ENCODE measurements around the gene ZSCAN31. TPM values are rescaled to one million over a fixed set of nuclear protein-coding genes. Genes with fewer than 3 reads are reported as not detected.

The ZSCAN31 gene
- total and polyA plus RNA-seq, 2 donors (not counting 3 experiments of a cell fraction or from before 2014, with no cell fraction given): 12.9 to 23.0 TPM

DNA sequence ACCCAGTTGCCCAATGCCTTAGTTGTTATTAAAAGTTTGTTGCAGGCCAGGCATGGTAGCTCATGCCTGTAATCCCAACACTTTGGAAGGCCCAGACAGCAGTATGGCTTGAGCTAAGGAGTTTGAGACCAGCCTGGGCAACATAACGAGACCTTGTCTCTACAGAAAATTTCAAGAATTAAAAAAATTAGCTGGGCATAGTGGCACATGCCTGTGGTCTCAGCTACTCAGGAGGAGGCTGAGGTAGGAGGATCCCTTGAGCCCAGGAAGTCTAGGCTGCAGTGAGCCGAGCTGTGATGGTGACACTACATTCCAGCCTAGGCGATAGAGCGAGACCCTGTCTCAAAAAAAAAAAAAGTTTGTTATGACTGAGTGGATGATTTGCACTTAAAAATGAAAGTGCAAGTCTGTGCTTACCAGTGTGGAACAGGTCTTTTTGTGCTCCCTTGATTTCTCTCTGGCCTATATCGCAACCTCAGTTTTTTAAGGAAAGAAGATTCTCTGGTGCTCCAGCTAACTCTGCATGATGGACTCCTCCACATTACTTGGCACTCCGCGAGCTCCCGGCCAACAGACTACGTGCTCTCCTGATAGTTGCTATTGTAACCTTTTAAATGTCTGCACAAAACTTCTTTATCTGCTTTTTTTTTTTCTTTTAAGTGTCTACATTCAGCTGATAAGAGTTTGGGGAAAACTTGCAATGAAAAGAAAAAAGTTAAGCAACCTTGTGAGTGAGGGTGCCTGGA, 35.9 kb upstream of the ZSCAN31 start:
- no TSS peak for BruUV-seq (replicated peaks)
- intact Hi-C loops (cut with micrococcal nuclease) (no loop called here), dilution Hi-C loops (cut with MboI; ENCODE audit: extremely low pct_ligation_motif_present, low sequenced_read_pairs) (no loop called here)
- ChIA-PET POLR2A (no interaction called here), CTCF (interaction anchor here (0.6 to 2.3 kb wide), 4 partner anchors 11 to 1665 kb away, joined by 3 to 12 read pairs (median 4); no protein-coding TSS in a partner anchor)
- H3K9me3 ChIP-seq (replicated peaks; ENCODE audit: control insufficient read depth, insufficient read depth, low read length): no peaks in the 10 kb centered on the region
- TF ChIP-seq MYC (IDR thresholded peaks at IDR 0.05; ENCODE audit: low read depth, low read length): no peak
- TF ChIP-seq, protein P1, sequence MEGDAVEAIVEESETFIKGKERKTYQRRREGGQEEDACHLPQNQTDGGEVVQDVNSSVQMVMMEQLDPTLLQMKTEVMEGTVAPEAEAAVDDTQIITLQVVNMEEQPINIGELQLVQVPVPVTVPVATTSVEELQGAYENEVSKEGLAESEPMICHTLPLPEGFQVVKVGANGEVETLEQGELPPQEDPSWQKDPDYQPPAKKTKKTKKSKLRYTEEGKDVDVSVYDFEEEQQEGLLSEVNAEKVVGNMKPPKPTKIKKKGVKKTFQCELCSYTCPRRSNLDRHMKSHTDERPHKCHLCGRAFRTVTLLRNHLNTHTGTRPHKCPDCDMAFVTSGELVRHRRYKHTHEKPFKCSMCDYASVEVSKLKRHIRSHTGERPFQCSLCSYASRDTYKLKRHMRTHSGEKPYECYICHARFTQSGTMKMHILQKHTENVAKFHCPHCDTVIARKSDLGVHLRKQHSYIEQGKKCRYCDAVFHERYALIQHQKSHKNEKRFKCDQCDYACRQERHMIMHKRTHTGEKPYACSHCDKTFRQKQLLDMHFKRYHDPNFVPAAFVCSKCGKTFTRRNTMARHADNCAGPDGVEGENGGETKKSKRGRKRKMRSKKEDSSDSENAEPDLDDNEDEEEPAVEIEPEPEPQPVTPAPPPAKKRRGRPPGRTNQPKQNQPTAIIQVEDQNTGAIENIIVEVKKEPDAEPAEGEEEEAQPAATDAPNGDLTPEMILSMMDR (IDR thresholded peaks at IDR 0.05; ENCODE audit: extremely low read depth in 1 of 2, insufficient read depth in 1 of 2, low read depth in 1 of 2, low read length in 2 of 2): no peak
- no peak for TF ChIP-seq FOS (IDR thresholded peaks at IDR 0.05; ENCODE audit: borderline replicate concordance, insufficient read depth, low read length)
- TF ChIP-seq GATA2 (IDR thresholded peaks at IDR 0.05; ENCODE audit: insufficient read depth, insufficient read length, low read depth, low read length): no peak
- TF ChIP-seq MAX (IDR thresholded peaks at IDR 0.05; ENCODE audit: insufficient read depth, insufficient read length): no peak
- TF ChIP-seq EZH2 (IDR thresholded peaks at IDR 0.05; ENCODE audit: borderline replicate concordance, low read depth, low read length, severe bottlenecking): no peak
- TF ChIP-seq JUN (IDR thresholded peaks at IDR 0.05; ENCODE audit: borderline replicate concordance, insufficient read depth, insufficient read length, low read depth): no peak
- TF ChIP-seq POLR2A (IDR thresholded peaks at IDR 0.05; ENCODE audit: low read depth, low read length): no peak
- no peak for TF ChIP-seq POLR2AphosphoS5 (IDR thresholded peaks at IDR 0.05; ENCODE audit: insufficient read depth, low read depth, low read length)
- H3K27ac ChIP-seq (ENCODE audit: insufficient read depth, low read depth, low read length): no peak overlapping the region
- H3K4me2 ChIP-seq (ENCODE audit: insufficient read depth, low read length): no peak overlapping the region
- DNase-seq (ENCODE audit: low read depth, low spot score) (no peak), FAIRE-seq (no peak)
- no peaks in the 10 kb centered on the region for H3K9me1 ChIP-seq (replicated peaks; ENCODE audit: control insufficient read depth, extremely low read depth, insufficient read depth, low read length)
- H3K79me2 ChIP-seq (ENCODE audit: control insufficient read depth, insufficient read depth, low read length): no peaks in the 10 kb centered on the region
- H4K20me1 ChIP-seq (replicated peaks; ENCODE audit: control insufficient read depth, extremely low read depth, insufficient read depth, low read length): no peaks in the 10 kb centered on the region
- H3K4me1 ChIP-seq (ENCODE audit: control insufficient read depth, extremely low read depth, insufficient read depth, low read length): no peaks in the 10 kb centered on the region
- no peak overlapping the region for H3K4me3 ChIP-seq (replicated peaks in 1 of 3; ENCODE audit: insufficient read depth in 1 of 3, low read depth in 1 of 3, low read length in 3 of 3)
- H2AFZ ChIP-seq (ENCODE audit: low read depth, low read length): no peak overlapping the region
- no peaks in the 10 kb centered on the region for H3K36me3 ChIP-seq (ENCODE audit: control insufficient read depth in 2 of 2, extremely low read depth in 1 of 2, insufficient read depth in 2 of 2, low read length in 2 of 2)
- no peak overlapping the region for H3K9ac ChIP-seq (replicated peaks; ENCODE audit: extremely low read depth, insufficient read depth, low read length)
- no peaks in the 10 kb centered on the region for H3K27me3 ChIP-seq (ENCODE audit: control insufficient read depth in 2 of 2, insufficient read depth in 2 of 2, low read length in 2 of 2)
